ENCODE results near the gene ZBTB7C. TPM values are rescaled to one million over a fixed set of nuclear protein-coding genes. Genes with fewer than 3 reads are reported as not detected.

ZBTB7C gene
- total RNA-seq, 2 experiments from 2014 or later = 0.81 to 0.95 TPM

- ChIA-PET CTCF (no interaction called here), POLR2A (no interaction called here)
- H3K9me3 Mint-ChIP-seq = no peaks in the 10 kb centered on the region
- peaks cover 33% of the 10 kb centered on the region for H3K27me3 Mint-ChIP-seq
- H3K4me3 Mint-ChIP-seq = no peak overlapping the region
- no peaks in the 10 kb centered on the region for H3K4me1 Mint-ChIP-seq
- H3K27ac Mint-ChIP-seq = no peak overlapping the region
- no peaks in the 10 kb centered on the region for H3K36me3 Mint-ChIP-seq (ENCODE audit: low read depth)
- no peak for DNase-seq
These were observed 347.2 kb downstream of the ZBTB7C start for GRCh38 chr18:48061781-48062570.

- no peaks in the 10 kb centered on the region for H3K4me1 Mint-ChIP-seq
- H3K9me3 Mint-ChIP-seq = no peaks in the 10 kb centered on the region
- H3K36me3 Mint-ChIP-seq (ENCODE audit: low read depth) = no peaks in the 10 kb centered on the region
- H3K27me3 Mint-ChIP-seq = peaks cover 42% of the 10 kb centered on the region
- ChIA-PET CTCF (no interaction called here), POLR2A (no interaction called here)
- no peak for DNase-seq
- H3K4me3 Mint-ChIP-seq = no peak overlapping the region
- no peak overlapping the region for H3K27ac Mint-ChIP-seq
These were observed 348.2 kb downstream of the ZBTB7C start for GRCh38 chr18:48060970-48061369.

GRCh38 chr18:48060346-48060745 is 348.8 kb downstream of the ZBTB7C start:
- DNase-seq = no peak
- H3K27ac Mint-ChIP-seq = no peak overlapping the region
- H3K27me3 Mint-ChIP-seq = peaks cover 48% of the 10 kb centered on the region
- H3K36me3 Mint-ChIP-seq (ENCODE audit: low read depth) = no peaks in the 10 kb centered on the region
- ChIA-PET CTCF (interaction anchor here (0.5 kb wide), 1 partner anchor 605 kb away, joined by 3 read pairs; no protein-coding TSS in a partner anchor), POLR2A (no interaction called here)
- no peaks in the 10 kb centered on the region for H3K9me3 Mint-ChIP-seq
- no peaks in the 10 kb centered on the region for H3K4me1 Mint-ChIP-seq
- H3K4me3 Mint-ChIP-seq = no peak overlapping the region

- CTCF ChIA-PET = no interaction called here
- Mint-ChIP-seq H3K36me3 (ENCODE audit: low read depth) (no peaks in the 10 kb centered on the region), H3K27ac (no peak overlapping the region), H3K4me3 (no peak overlapping the region), H3K9me3 (no peaks in the 10 kb centered on the region), H3K4me1 (no peaks in the 10 kb centered on the region), H3K27me3 (peaks cover 53% of the 10 kb centered on the region)
- DNase-seq = no peak
- POLR2A ChIA-PET = no interaction called here
These were observed 349.6 kb downstream of the ZBTB7C start for GRCh38 chr18:48059455-48060010.

GRCh38 chr18:48058486-48058885 is 350.7 kb downstream of the ZBTB7C start:
- H3K36me3 Mint-ChIP-seq (ENCODE audit: low read depth) = no peaks in the 10 kb centered on the region
- peaks cover 63% of the 10 kb centered on the region for H3K27me3 Mint-ChIP-seq
- H3K27ac Mint-ChIP-seq = no peak overlapping the region
- H3K4me3 Mint-ChIP-seq = no peak overlapping the region
- no peaks in the 10 kb centered on the region for H3K9me3 Mint-ChIP-seq
- ChIA-PET POLR2A (interaction anchor here (1.5 kb wide), 1 partner anchor 11 kb away, joined by 3 read pairs; no protein-coding TSS in a partner anchor), CTCF (interaction anchor here (0.5 kb wide), 1 partner anchor 1504 kb away, joined by 3 read pairs; no protein-coding TSS in a partner anchor)
- DNase-seq = no peak
- peaks cover 8% of the 10 kb centered on the region for H3K4me1 Mint-ChIP-seq

GRCh38 chr18:48057018-48057417 is 352.2 kb downstream of the ZBTB7C start:
- DNase-seq = no peak
- Mint-ChIP-seq H3K4me1 (peaks cover 8% of the 10 kb centered on the region), H3K27ac (no peak overlapping the region), H3K36me3 (ENCODE audit: low read depth) (no peaks in the 10 kb centered on the region), H3K4me3 (no peak overlapping the region), H3K9me3 (no peaks in the 10 kb centered on the region), H3K27me3 (peaks cover 70% of the 10 kb centered on the region)
- POLR2A ChIA-PET = interaction anchor here (1.5 kb wide), 1 partner anchor 9 kb away, joined by 3 read pairs; no protein-coding TSS in a partner anchor
- CTCF ChIA-PET = interaction anchor here (0.6 kb wide), 1 partner anchor 284 kb away, joined by 3 read pairs; no protein-coding TSS in a partner anchor

- ChIA-PET POLR2A (no interaction called here), CTCF (interaction anchor here (0.9 kb wide), 1 partner anchor 23 kb away, joined by 3 read pairs; no protein-coding TSS in a partner anchor)
- H3K27me3 Mint-ChIP-seq = peaks cover 67% of the 10 kb centered on the region
- H3K36me3 Mint-ChIP-seq (ENCODE audit: low read depth) = no peaks in the 10 kb centered on the region
- H3K4me1 Mint-ChIP-seq = peaks cover 8% of the 10 kb centered on the region
- no peak for DNase-seq
- H3K9me3 Mint-ChIP-seq = no peaks in the 10 kb centered on the region
- H3K27ac Mint-ChIP-seq = no peak overlapping the region
- no peak overlapping the region for H3K4me3 Mint-ChIP-seq
These were observed 353.8 kb downstream of the ZBTB7C start for GRCh38 chr18:48055351-48055750.

- H3K36me3 Mint-ChIP-seq (ENCODE audit: low read depth) = no peaks in the 10 kb centered on the region
- H3K4me3 Mint-ChIP-seq = no peak overlapping the region
- DNase-seq = no peak
- no peaks in the 10 kb centered on the region for H3K9me3 Mint-ChIP-seq
- peaks cover 8% of the 10 kb centered on the region for H3K4me1 Mint-ChIP-seq
- ChIA-PET CTCF (no interaction called here), POLR2A (no interaction called here)
- no peak overlapping the region for H3K27ac Mint-ChIP-seq
- H3K27me3 Mint-ChIP-seq = peaks cover 57% of the 10 kb centered on the region
These were observed 355.0 kb downstream of the ZBTB7C start for GRCh38 chr18:48053881-48054816.

- Mint-ChIP-seq H3K9me3 (no peaks in the 10 kb centered on the region), H3K4me1 (peaks cover 8% of the 10 kb centered on the region), H3K27me3 (peaks cover 51% of the 10 kb centered on the region), H3K36me3 (ENCODE audit: low read depth) (no peaks in the 10 kb centered on the region), H3K4me3 (no peak overlapping the region), H3K27ac (no peak overlapping the region)
- ChIA-PET POLR2A (no interaction called here), CTCF (no interaction called here)
- DNase-seq = no peak
These were observed 356.3 kb downstream of the ZBTB7C start for GRCh38 chr18:48052842-48053241.

- no peak overlapping the region for H3K4me3 Mint-ChIP-seq
- H3K9me3 Mint-ChIP-seq = no peaks in the 10 kb centered on the region
- DNase-seq = no peak
- peaks cover 50% of the 10 kb centered on the region for H3K27me3 Mint-ChIP-seq
- H3K4me1 Mint-ChIP-seq = peaks cover 8% of the 10 kb centered on the region
- H3K27ac Mint-ChIP-seq = no peak overlapping the region
- CTCF ChIA-PET = no interaction called here
- POLR2A ChIA-PET = no interaction called here
- H3K36me3 Mint-ChIP-seq (ENCODE audit: low read depth) = no peaks in the 10 kb centered on the region
These were observed 357.0 kb downstream of the ZBTB7C start for GRCh38 chr18:48051945-48052840.

- Mint-ChIP-seq H3K36me3 (ENCODE audit: low read depth) (no peaks in the 10 kb centered on the region), H3K4me1 (peaks cover 8% of the 10 kb centered on the region), H3K4me3 (no peak overlapping the region), H3K9me3 (peaks cover 5% of the 10 kb centered on the region), H3K27me3 (peaks cover 41% of the 10 kb centered on the region), H3K27ac (no peak overlapping the region)
- DNase-seq = no peak
- POLR2A ChIA-PET = no interaction called here
- CTCF ChIA-PET = no interaction called here
These were observed 359.0 kb downstream of the ZBTB7C start for GRCh38 chr18:48050176-48050575.

GRCh38 chr18:48049757-48050156 is 359.4 kb downstream of the ZBTB7C start:
- POLR2A ChIA-PET = no interaction called here
- no peaks in the 10 kb centered on the region for H3K36me3 Mint-ChIP-seq (ENCODE audit: low read depth)

More at GRCh38 chr18:48049757-48050156, 359.4 kb downstream of the ZBTB7C start:
- Mint-ChIP-seq H3K27me3 (peaks cover 38% of the 10 kb centered on the region), H3K4me1 (peaks cover 8% of the 10 kb centered on the region), H3K9me3 (peaks cover 5% of the 10 kb centered on the region), H3K4me3 (no peak overlapping the region), H3K27ac (no peak overlapping the region)
- CTCF ChIA-PET = no interaction called here
- no peak for DNase-seq
